A673 (cell line): ENCODE data around the gene KEAP1. TPM values are rescaled to one million over a fixed set of nuclear protein-coding genes. Genes with fewer than 3 reads are reported as not detected.

Experiments used
- BruUV-seq: library from RNA; stranded (reverse); fragments of 400-500 nt; replicated peaks from 2 replicates; lab custom pipeline; 2021; lab: Mats Ljungman, UMichigan
- CTCF ChIA-PET: fragments of 300-600 bp; sonication (Branson Sonifier 250); formaldehyde crosslinking; loops from one replicate; lab custom pipeline; 2022; ENCODE audit warnings: antibody characterized with exemption; lab: Charles Lee
- POLR2A ChIA-PET: fragments of 300-600 bp; sonication (Branson Sonifier 250); formaldehyde crosslinking; loops from one replicate; lab custom pipeline; 2022; ENCODE audit warnings: antibody characterized with exemption; ENCODE audit not compliant: low non-redundant PET; lab: Charles Lee
- DNase-seq: peaks from one replicate; pipeline ENCODE4 v3.0.0-alpha.2; 2015; ENCODE audit warnings: low spot score
- H3K27ac ChIP-seq: fragments of 200-600 bp; sonication (generic); 2 replicates; pipeline ENCODE4 v1.5.1; 2016; ENCODE audit warnings: mixed run types, low read depth, mild to moderate bottlenecking, mixed read lengths, antibody characterized with exemption, low read length; ENCODE audit not compliant: poor library complexity, severe bottlenecking
- H3K27me3 ChIP-seq: fragments of 200-600 bp; sonication (generic); replicated peaks from 2 replicates; pipeline ENCODE4 v1.6.1; 2017; ENCODE audit warnings: mixed run types, low read depth, mild to moderate bottlenecking, mixed read lengths, antibody characterized with exemption, low read length; ENCODE audit not compliant: insufficient read depth, poor library complexity
- H3K36me3 ChIP-seq: fragments of 200-600 bp; sonication (generic); 2 replicates; pipeline ENCODE4 v1.6.1; 2016; ENCODE audit warnings: mixed run types, mild to moderate bottlenecking, mixed read lengths, antibody characterized with exemption, low read length; ENCODE audit not compliant: insufficient read depth, poor library complexity, severe bottlenecking
- H3K4me1 ChIP-seq: fragments of 200-600 bp; sonication (generic); 2 replicates; pipeline ENCODE4 v1.6.1; 2017; ENCODE audit warnings: mixed run types, mild to moderate bottlenecking, mixed read lengths, antibody characterized with exemption, low read length; ENCODE audit not compliant: insufficient read depth, poor library complexity, severe bottlenecking
- H3K4me3 ChIP-seq: fragments of 200-600 bp; sonication (generic); 2 replicates; pipeline ENCODE4 v1.5.1; 2016; ENCODE audit warnings: low read depth, mixed run types, mild to moderate bottlenecking, mixed read lengths, low read length; ENCODE audit not compliant: poor library complexity, severe bottlenecking
- H3K9me3 ChIP-seq: fragments of 200-600 bp; sonication (generic); 2 replicates; pipeline ENCODE4 v1.6.1; 2016; ENCODE audit warnings: mixed run types, low read depth, mild to moderate bottlenecking, mixed read lengths, antibody characterized with exemption, low read length; ENCODE audit not compliant: poor library complexity, severe bottlenecking
- EZH2 ChIP-seq: fragments of 200-600 bp; sonication (generic); IDR thresholded peaks from 2 replicates; pipeline ENCODE4 v1.6.1; 2017; ENCODE audit warnings: borderline replicate concordance, low read depth, mild to moderate bottlenecking, mixed read lengths, antibody characterized with exemption, low read length; ENCODE audit not compliant: poor library complexity, severe bottlenecking
- intact Hi-C: fragments of 100-400 bp; cut with micrococcal nuclease; formaldehyde crosslinking; loops from one replicate; pipeline ENCODE4 v1.10.0; 2022; ENCODE audit not compliant: unreplicated experiment
- total RNA-seq: library from RNA; stranded (reverse); gene quantifications from 2 replicates; pipeline ENCODE4 v1.2.3, GENCODE V29; 2021
- TF ChIP-seq, protein P1 (sequence below): fragments of 300-800, 200-600 bp; sonication (generic); conservative IDR thresholded peaks from 2 replicates; pipeline ENCODE4 v1.5.1; 2017; ENCODE audit warnings: low read depth, mild to moderate bottlenecking, antibody characterized with exemption, low read length, moderate library complexity, mixed read lengths

Gene KEAP1
- total RNA-seq, 1 experiment from 2014 or later: 112 TPM

- no peaks in the 10 kb centered on the region for H3K36me3 ChIP-seq
- no TSS peak for BruUV-seq
- no peak overlapping the region for H3K27ac ChIP-seq
- H3K9me3 ChIP-seq: no peaks in the 10 kb centered on the region
- intact Hi-C loops: loop anchor here (5.0 kb wide), 1 partner anchor 222 kb away; no protein-coding TSS in a partner anchor
- H3K4me3 ChIP-seq: no peak overlapping the region
- no peaks in the 10 kb centered on the region for H3K27me3 ChIP-seq
- DNase-seq: peak; percentile 37
- peaks cover 11% of the 10 kb centered on the region for H3K4me1 ChIP-seq
- no peak for TF ChIP-seq EZH2
- TF ChIP-seq, protein P1, sequence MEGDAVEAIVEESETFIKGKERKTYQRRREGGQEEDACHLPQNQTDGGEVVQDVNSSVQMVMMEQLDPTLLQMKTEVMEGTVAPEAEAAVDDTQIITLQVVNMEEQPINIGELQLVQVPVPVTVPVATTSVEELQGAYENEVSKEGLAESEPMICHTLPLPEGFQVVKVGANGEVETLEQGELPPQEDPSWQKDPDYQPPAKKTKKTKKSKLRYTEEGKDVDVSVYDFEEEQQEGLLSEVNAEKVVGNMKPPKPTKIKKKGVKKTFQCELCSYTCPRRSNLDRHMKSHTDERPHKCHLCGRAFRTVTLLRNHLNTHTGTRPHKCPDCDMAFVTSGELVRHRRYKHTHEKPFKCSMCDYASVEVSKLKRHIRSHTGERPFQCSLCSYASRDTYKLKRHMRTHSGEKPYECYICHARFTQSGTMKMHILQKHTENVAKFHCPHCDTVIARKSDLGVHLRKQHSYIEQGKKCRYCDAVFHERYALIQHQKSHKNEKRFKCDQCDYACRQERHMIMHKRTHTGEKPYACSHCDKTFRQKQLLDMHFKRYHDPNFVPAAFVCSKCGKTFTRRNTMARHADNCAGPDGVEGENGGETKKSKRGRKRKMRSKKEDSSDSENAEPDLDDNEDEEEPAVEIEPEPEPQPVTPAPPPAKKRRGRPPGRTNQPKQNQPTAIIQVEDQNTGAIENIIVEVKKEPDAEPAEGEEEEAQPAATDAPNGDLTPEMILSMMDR: no peak
- ChIA-PET CTCF (interaction anchor here (0.7 kb wide), 1 partner anchor 76 kb away, joined by 3 read pairs; no protein-coding TSS in a partner anchor), POLR2A (interaction anchor here (0.6 kb wide), 1 partner anchor 60 kb away, joined by 8 read pairs; no protein-coding TSS in a partner anchor)
Measured at GRCh38 chr19:10474962-10475451, 28.1 kb downstream of the KEAP1 start.

- DNase-seq: no peak
- TF ChIP-seq EZH2: no peak
- TF ChIP-seq, protein P1: no peak
- intact Hi-C loops: no loop called here
- BruUV-seq: no TSS peak
- Histone ChIP-seq H3K27ac (no peak overlapping the region), H3K36me3 (no peaks in the 10 kb centered on the region), H3K9me3 (no peaks in the 10 kb centered on the region), H3K4me3 (no peak overlapping the region), H3K27me3 (no peaks in the 10 kb centered on the region), H3K4me1 (peaks cover under 1% of the 10 kb centered on the region)
- POLR2A ChIA-PET: interaction anchor here (0.6 kb wide), 1 partner anchor 108 kb away, joined by 3 read pairs; no protein-coding TSS in a partner anchor
- CTCF ChIA-PET: no interaction called here
Measured at GRCh38 chr19:10473192-10473591, 30.0 kb downstream of the KEAP1 start.

DNA sequence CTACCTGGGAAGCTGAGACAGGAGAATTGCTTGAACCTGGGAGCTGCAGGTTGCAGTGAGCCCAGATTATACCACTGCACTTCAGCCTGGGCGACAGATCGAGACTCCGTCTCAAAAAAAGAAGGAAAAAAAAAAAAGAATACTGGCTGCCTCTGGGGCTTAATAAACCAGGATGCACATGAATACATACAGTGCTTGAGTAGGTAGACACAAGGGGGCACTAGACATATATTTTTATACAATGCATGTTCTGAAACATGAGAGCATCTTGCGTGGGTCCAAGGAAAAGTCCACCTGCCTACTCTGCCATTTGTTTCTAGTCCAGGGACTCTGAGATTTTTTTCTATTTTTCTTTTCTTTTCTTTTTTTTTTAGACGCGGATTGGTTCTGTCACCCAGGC lies 31.2 kb downstream of the KEAP1 start:
- no TSS peak for BruUV-seq
- ChIA-PET POLR2A (no interaction called here), CTCF (interaction anchor here (0.6 kb wide), 1 partner anchor 67 kb away, joined by 8 read pairs; no protein-coding TSS in a partner anchor)
- H3K4me3 ChIP-seq: no peak overlapping the region
- H3K27ac ChIP-seq: no peak overlapping the region
- no peaks in the 10 kb centered on the region for H3K9me3 ChIP-seq
- DNase-seq: peak; percentile 69
- no peaks in the 10 kb centered on the region for H3K4me1 ChIP-seq
- intact Hi-C loops: no loop called here
- H3K27me3 ChIP-seq: no peaks in the 10 kb centered on the region
- no peak for TF ChIP-seq EZH2
- TF ChIP-seq, protein P1: peak; percentile 68
- peaks cover 7% of the 10 kb centered on the region for H3K36me3 ChIP-seq
